PC-3 (cell line): Measurements from ENCODE around the gene PPM1E. TPM values are rescaled to one million over a fixed set of nuclear protein-coding genes. Genes with fewer than 3 reads are reported as not detected.

Experiments
- ATAC-seq: fragments of 200-7000 bp; cut with Tn5 transposase; 2 replicates; pipeline ENCODE4 v1.9.1; 2020; ENCODE audit warnings: mild to moderate bottlenecking, moderate library complexity
- BruUV-seq: library from RNA; stranded (reverse); fragments of 400-500 nt; replicated peaks from 2 replicates; lab custom pipeline; 2021; lab: Mats Ljungman, UMichigan
- CTCF ChIA-PET: fragments of 300-600 bp; sonication (Branson Sonifier 250); formaldehyde crosslinking; loops from one replicate; lab custom pipeline; 2022; ENCODE audit warnings: antibody characterized with exemption; lab: Charles Lee
- POLR2A ChIA-PET: fragments of 300-600 bp; sonication (Branson Sonifier 250); formaldehyde crosslinking; loops from one replicate; lab custom pipeline; 2022; ENCODE audit warnings: antibody characterized with exemption; ENCODE audit not compliant: unreplicated experiment; lab: Charles Lee
- DNase-seq: peaks from one replicate; pipeline ENCODE4 v3.0.0-alpha.2; 2015
- H2AFZ ChIP-seq: fragments of 300-600 bp; sonication (generic); 2 replicates; pipeline ENCODE4 v1.6.0; 2016; ENCODE audit warnings: antibody characterized with exemption, low read length
- H3F3A ChIP-seq: fragments of 300-600 bp; sonication (generic); one replicate; pipeline ENCODE4 v1.6.0; 2017; ENCODE audit warnings: antibody characterized with exemption, low read length, control low read depth, mild to moderate bottlenecking; ENCODE audit not compliant: unreplicated experiment
- H3K27ac ChIP-seq: fragments of 300-600 bp; sonication (generic); 2 replicates; pipeline ENCODE4 v1.5.1; 2016; ENCODE audit warnings: mild to moderate bottlenecking, low read length
- H3K27me3 ChIP-seq: fragments of 300-600 bp; sonication (generic); 2 replicates; pipeline ENCODE4 v1.6.1; 2016; ENCODE audit warnings: low read length, mixed read lengths
- H3K36me3 ChIP-seq: fragments of 300-600 bp; sonication (generic); 2 replicates; pipeline ENCODE4 v1.6.1; 2016; ENCODE audit warnings: low read depth, mixed run types, low read length, mixed read lengths
- H3K4me1 ChIP-seq: fragments of 300-600 bp; sonication (generic); 2 replicates; pipeline ENCODE4 v1.5.1; 2016; ENCODE audit warnings: low read length; ENCODE audit not compliant: insufficient read depth
- H3K4me2 ChIP-seq: fragments of 300-600 bp; sonication (generic); 2 replicates; pipeline ENCODE4 v1.6.0; 2016; ENCODE audit warnings: low read length
- H3K4me3 ChIP-seq: fragments of 300-600 bp; sonication (generic); 2 replicates; pipeline ENCODE4 v1.5.1; 2016; ENCODE audit warnings: mild to moderate bottlenecking, low read length, mixed read lengths
- H3K79me2 ChIP-seq: fragments of 300-600 bp; sonication (generic); 2 replicates; pipeline ENCODE4 v1.6.1; 2017; ENCODE audit warnings: low read length, mixed read lengths
- H3K9ac ChIP-seq: fragments of 300-600 bp; sonication (generic); 2 replicates; pipeline ENCODE4 v1.6.0; 2016; ENCODE audit warnings: mild to moderate bottlenecking, low read length
- H3K9me2 ChIP-seq: fragments of 300-600 bp; sonication (generic); replicated peaks from 2 replicates; pipeline ENCODE4 v1.6.1; 2016; ENCODE audit warnings: mixed run types, low read length, mixed read lengths
- H3K9me3 ChIP-seq: fragments of 300-600 bp; sonication (generic); 2 replicates; pipeline ENCODE4 v1.6.1; 2016; ENCODE audit warnings: low read length, mixed read lengths
- H4K20me1 ChIP-seq: fragments of 300-600 bp; sonication (generic); 2 replicates; pipeline ENCODE4 v1.6.1; 2016; ENCODE audit warnings: low read length, mixed read lengths
- EZH2 ChIP-seq: fragments of 300-600 bp; sonication (generic); IDR thresholded peaks from one replicate; pipeline ENCODE4 v1.6.1; 2017; ENCODE audit warnings: antibody characterized with exemption, mild to moderate bottlenecking, low read length; ENCODE audit not compliant: unreplicated experiment
- EZH2phosphoT487 ChIP-seq: fragments of 300-600 bp; sonication (generic); IDR thresholded peaks from 2 replicates; pipeline ENCODE4 v1.6.1; 2018; ENCODE audit warnings: mild to moderate bottlenecking, antibody characterized with exemption, low read length, borderline replicate concordance
- intact Hi-C: fragments of 100-400 bp; cut with micrococcal nuclease; formaldehyde crosslinking; loops from 2 replicates; pipeline ENCODE4 v1.9.0; 2023
- total RNA-seq: library from RNA; depleted of rRNA; stranded (reverse); fragments of >200 nt; gene quantifications from 2 replicates; pipeline ENCODE4 v1.2.3, GENCODE V29; 2014
- TF ChIP-seq, protein P1 (sequence below): fragments of 300-600 bp; sonication (generic); conservative IDR thresholded peaks from 2 replicates; pipeline ENCODE4 v1.5.1; 2017; ENCODE audit warnings: antibody characterized with exemption, low read depth, mild to moderate bottlenecking, low read length

PPM1E gene
- total RNA-seq, 1 experiment from 2014 or later = not detected

GRCh38 chr17:59004338-59005111 is 248.9 kb downstream of the PPM1E start:
- no TSS peak for BruUV-seq
- H3K27me3 ChIP-seq = no peaks in the 10 kb centered on the region
- H3K4me1 ChIP-seq = 0 out of 2 replicates have a peak, but pooled peaks cover 6% of the 10 kb centered on the region
- peaks cover 5% of the 10 kb centered on the region; the same call in 1 of the 2 replicates for H3K36me3 ChIP-seq
- H3K9me2 ChIP-seq = no peaks in the 10 kb centered on the region
- no peaks in the 10 kb centered on the region for H4K20me1 ChIP-seq
- H3K9me3 ChIP-seq = no peaks in the 10 kb centered on the region
- no peak for TF ChIP-seq EZH2
- TF ChIP-seq, protein P1, sequence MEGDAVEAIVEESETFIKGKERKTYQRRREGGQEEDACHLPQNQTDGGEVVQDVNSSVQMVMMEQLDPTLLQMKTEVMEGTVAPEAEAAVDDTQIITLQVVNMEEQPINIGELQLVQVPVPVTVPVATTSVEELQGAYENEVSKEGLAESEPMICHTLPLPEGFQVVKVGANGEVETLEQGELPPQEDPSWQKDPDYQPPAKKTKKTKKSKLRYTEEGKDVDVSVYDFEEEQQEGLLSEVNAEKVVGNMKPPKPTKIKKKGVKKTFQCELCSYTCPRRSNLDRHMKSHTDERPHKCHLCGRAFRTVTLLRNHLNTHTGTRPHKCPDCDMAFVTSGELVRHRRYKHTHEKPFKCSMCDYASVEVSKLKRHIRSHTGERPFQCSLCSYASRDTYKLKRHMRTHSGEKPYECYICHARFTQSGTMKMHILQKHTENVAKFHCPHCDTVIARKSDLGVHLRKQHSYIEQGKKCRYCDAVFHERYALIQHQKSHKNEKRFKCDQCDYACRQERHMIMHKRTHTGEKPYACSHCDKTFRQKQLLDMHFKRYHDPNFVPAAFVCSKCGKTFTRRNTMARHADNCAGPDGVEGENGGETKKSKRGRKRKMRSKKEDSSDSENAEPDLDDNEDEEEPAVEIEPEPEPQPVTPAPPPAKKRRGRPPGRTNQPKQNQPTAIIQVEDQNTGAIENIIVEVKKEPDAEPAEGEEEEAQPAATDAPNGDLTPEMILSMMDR = peak; percentile 98
- peak; percentile 70 for ATAC-seq
- intact Hi-C loops = loop anchor here (1.0 to 2.0 kb wide), 4 partner anchors 293 to 486 kb away; no protein-coding TSS in a partner anchor
- ChIA-PET POLR2A (interaction anchor here (0.6 kb wide), 1 partner anchor 373 kb away, joined by 9 read pairs; no protein-coding TSS in a partner anchor), CTCF (interaction anchor here (0.5 to 2.0 kb wide), 7 partner anchors 18 to 486 kb away, joined by 3 to 19 read pairs (median 4); no protein-coding TSS in a partner anchor)
- H3K4me2 ChIP-seq = no peak overlapping the region
- H3K4me3 ChIP-seq = no peak overlapping the region
- DNase-seq = peak; percentile 82
- H3F3A ChIP-seq = no peaks in the 10 kb centered on the region
- H2AFZ ChIP-seq = no peak overlapping the region
- H3K27ac ChIP-seq = no peak overlapping the region
- no peak overlapping the region for H3K9ac ChIP-seq
- no peaks in the 10 kb centered on the region for H3K79me2 ChIP-seq

DNA sequence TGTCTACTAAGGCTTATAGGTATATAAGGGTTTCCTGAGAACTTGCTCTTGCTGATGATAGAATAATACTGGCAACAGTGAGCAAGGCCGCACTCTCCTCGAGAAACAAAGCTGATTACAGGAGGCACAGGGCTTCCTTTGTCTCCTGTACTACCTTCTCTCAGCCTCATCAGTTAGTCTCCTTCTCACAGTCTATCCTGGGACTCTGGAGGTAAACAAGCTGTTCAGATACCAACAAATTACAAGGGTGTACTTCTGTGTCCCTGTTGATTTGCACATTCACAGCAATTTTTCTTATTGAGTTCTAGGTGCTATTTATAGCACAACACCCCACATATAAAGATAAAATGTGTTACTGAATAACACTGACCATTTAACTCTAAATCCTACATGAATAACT is 252.3 kb downstream of the PPM1E start:
- Histone ChIP-seq H3K4me3 (no peak overlapping the region), H3K79me2 (no peaks in the 10 kb centered on the region), H3K4me1 (no peaks in the 10 kb centered on the region), H3K9ac (no peak overlapping the region), H3K9me3 (no peaks in the 10 kb centered on the region), H3K27me3 (no peaks in the 10 kb centered on the region), H3K27ac (no peak overlapping the region), H3F3A (no peaks in the 10 kb centered on the region), H3K36me3 (peaks cover 17% of the 10 kb centered on the region), H3K9me2 (no peaks in the 10 kb centered on the region), H3K4me2 (no peak overlapping the region), H2AFZ (no peak overlapping the region), H4K20me1 (0 out of 2 replicates have a peak, but pooled peaks cover 4% of the 10 kb centered on the region)
- intact Hi-C loops = no loop called here
- ATAC-seq (no peak), DNase-seq (no peak)
- no TSS peak for BruUV-seq
- ChIA-PET POLR2A (no interaction called here), CTCF (no interaction called here)
- no peak for TF ChIP-seq EZH2
- TF ChIP-seq, protein P1 = no peak
- no peak for TF ChIP-seq EZH2phosphoT487

GRCh38 chr17:59008737-59009136 is 253.1 kb downstream of the PPM1E start:
- DNase-seq = no peak
- intact Hi-C loops = no loop called here
- no peaks in the 10 kb centered on the region for H3K9me3 ChIP-seq
- H3K4me3 ChIP-seq = no peak overlapping the region
- CTCF ChIA-PET = interaction anchor here (0.6 kb wide), 1 partner anchor 419 kb away, joined by 5 read pairs; no protein-coding TSS in a partner anchor
- H3K9ac ChIP-seq = no peak overlapping the region
- no peaks in the 10 kb centered on the region for H3F3A ChIP-seq
- H2AFZ ChIP-seq = no peak overlapping the region
- POLR2A ChIA-PET = no interaction called here
- no peaks in the 10 kb centered on the region for H3K4me1 ChIP-seq
- BruUV-seq = no TSS peak
- H3K9me2 ChIP-seq = no peaks in the 10 kb centered on the region
- H3K27me3 ChIP-seq = no peaks in the 10 kb centered on the region
- TF ChIP-seq, protein P1 = no peak
- no peak for TF ChIP-seq EZH2phosphoT487
- TF ChIP-seq EZH2 = no peak
- no peaks in the 10 kb centered on the region for H3K79me2 ChIP-seq
- no peak for ATAC-seq
- no peak overlapping the region for H3K4me2 ChIP-seq
- 0 out of 2 replicates have a peak, but pooled peaks cover 4% of the 10 kb centered on the region for H4K20me1 ChIP-seq
- no peak overlapping the region for H3K27ac ChIP-seq
- H3K36me3 ChIP-seq = peaks cover 21% of the 10 kb centered on the region
